ENCODE results near the gene ELAPOR1. TPM values are rescaled to one million over a fixed set of nuclear protein-coding genes. Genes with fewer than 3 reads are reported as not detected.

The ELAPOR1 gene, protein sequence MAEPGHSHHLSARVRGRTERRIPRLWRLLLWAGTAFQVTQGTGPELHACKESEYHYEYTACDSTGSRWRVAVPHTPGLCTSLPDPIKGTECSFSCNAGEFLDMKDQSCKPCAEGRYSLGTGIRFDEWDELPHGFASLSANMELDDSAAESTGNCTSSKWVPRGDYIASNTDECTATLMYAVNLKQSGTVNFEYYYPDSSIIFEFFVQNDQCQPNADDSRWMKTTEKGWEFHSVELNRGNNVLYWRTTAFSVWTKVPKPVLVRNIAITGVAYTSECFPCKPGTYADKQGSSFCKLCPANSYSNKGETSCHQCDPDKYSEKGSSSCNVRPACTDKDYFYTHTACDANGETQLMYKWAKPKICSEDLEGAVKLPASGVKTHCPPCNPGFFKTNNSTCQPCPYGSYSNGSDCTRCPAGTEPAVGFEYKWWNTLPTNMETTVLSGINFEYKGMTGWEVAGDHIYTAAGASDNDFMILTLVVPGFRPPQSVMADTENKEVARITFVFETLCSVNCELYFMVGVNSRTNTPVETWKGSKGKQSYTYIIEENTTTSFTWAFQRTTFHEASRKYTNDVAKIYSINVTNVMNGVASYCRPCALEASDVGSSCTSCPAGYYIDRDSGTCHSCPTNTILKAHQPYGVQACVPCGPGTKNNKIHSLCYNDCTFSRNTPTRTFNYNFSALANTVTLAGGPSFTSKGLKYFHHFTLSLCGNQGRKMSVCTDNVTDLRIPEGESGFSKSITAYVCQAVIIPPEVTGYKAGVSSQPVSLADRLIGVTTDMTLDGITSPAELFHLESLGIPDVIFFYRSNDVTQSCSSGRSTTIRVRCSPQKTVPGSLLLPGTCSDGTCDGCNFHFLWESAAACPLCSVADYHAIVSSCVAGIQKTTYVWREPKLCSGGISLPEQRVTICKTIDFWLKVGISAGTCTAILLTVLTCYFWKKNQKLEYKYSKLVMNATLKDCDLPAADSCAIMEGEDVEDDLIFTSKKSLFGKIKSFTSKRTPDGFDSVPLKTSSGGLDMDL
- not detected in 2 replicates for total RNA-seq (2014; rRNA removed; shearing (Covaris generic))
- 0.35 TPM in 1 of 2 replicates, not detected in the other for total RNA-seq (2022)
- percentile 19 among the genes with signal in this experiment for Bru-seq, nascent RNA
- percentile 21 among the genes with signal in this experiment for BruChase-seq, experiment 1, labeled RNA remaining after a 6-hour chase
- BruChase-seq, experiment 2, labeled RNA remaining after a 2-hour chase = percentile 23 among the genes with signal in this experiment
- long read RNA-seq = 0 reads

GRCh38 chr1:109113590-109114341 is at the start of gene ELAPOR1:
TSS of gene ELAPOR1 (plus strand) at chr1:109114115. CDS start at chr1:109114184, 69 bp downstream.
- no peaks in the 10 kb centered on the region for H3K9me3 ChIP-seq (ENCODE audit: low read length)
- no peak within 1 kb of the TSS for H3K4me3 ChIP-seq (ENCODE audit: low read depth, low read length, poor library complexity, severe bottlenecking)
- H3K4me2 ChIP-seq (ENCODE audit: low read length) = peak within 1 kb of the TSS; percentile 54; the same call in 1 of the 2 replicates
- DNase-seq (ENCODE audit: low spot score) = no peak
- H3K9me2 ChIP-seq (ENCODE audit: insufficient read depth, low read length) = no peaks in the 10 kb centered on the region
- no peaks in the 10 kb centered on the region for H4K20me1 ChIP-seq (ENCODE audit: insufficient read depth, low read length)
- ChIA-PET POLR2A (no interaction called here), CTCF (ENCODE audit: unreplicated experiment) (no interaction called here)
- H3K79me2 ChIP-seq (ENCODE audit: insufficient read depth, low read depth, low read length) = no peaks in the 10 kb centered on the region
- no peak within 1 kb of the TSS for H3K27ac ChIP-seq (ENCODE audit: low read depth, low read length, poor library complexity, severe bottlenecking)
- intact Hi-C loops (cut with micrococcal nuclease; ENCODE audit: unreplicated experiment) = no loop called here
- BruUV-seq (replicated peaks) = no TSS peak
- no peaks in the 10 kb centered on the region for H3K36me3 ChIP-seq (ENCODE audit: insufficient read depth, low read length)
- no peak for TF ChIP-seq EZH2phosphoT487 (IDR thresholded peaks at IDR 0.05; ENCODE audit: borderline replicate concordance, low read depth, low read length)
- TF ChIP-seq, protein P1, sequence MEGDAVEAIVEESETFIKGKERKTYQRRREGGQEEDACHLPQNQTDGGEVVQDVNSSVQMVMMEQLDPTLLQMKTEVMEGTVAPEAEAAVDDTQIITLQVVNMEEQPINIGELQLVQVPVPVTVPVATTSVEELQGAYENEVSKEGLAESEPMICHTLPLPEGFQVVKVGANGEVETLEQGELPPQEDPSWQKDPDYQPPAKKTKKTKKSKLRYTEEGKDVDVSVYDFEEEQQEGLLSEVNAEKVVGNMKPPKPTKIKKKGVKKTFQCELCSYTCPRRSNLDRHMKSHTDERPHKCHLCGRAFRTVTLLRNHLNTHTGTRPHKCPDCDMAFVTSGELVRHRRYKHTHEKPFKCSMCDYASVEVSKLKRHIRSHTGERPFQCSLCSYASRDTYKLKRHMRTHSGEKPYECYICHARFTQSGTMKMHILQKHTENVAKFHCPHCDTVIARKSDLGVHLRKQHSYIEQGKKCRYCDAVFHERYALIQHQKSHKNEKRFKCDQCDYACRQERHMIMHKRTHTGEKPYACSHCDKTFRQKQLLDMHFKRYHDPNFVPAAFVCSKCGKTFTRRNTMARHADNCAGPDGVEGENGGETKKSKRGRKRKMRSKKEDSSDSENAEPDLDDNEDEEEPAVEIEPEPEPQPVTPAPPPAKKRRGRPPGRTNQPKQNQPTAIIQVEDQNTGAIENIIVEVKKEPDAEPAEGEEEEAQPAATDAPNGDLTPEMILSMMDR (conservative IDR thresholded peaks at IDR 0.05; ENCODE audit: low read length) = no peak
- peaks cover 13% of the 10 kb centered on the region for H3K4me1 ChIP-seq (ENCODE audit: insufficient read depth, low read length, poor library complexity, severe bottlenecking)
- H2AFZ ChIP-seq (ENCODE audit: low read length) = no peak within 1 kb of the TSS; the same call in 1 of the 2 replicates

DNA sequence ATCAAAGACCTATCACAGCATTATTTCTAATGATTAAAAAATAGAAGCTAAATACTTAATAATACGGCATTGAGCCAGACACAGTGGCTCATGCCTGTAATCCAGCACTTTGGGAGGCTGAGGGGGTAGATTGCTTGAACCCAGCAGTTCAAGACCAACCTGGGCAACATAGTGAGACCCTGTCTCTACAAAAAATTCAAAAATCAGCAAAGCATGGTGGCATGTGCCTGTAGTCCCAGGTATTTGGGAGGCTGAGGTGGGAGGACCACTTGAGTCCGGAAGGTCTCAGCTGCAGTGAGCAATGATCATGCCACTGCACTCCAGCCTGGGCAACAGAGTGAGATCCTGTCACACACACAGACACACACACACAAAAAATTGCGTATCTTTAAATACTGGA is 48.8 kb upstream of the ELAPOR1 start:
- Histone ChIP-seq H4K20me1 (ENCODE audit: insufficient read depth, low read length) (no peaks in the 10 kb centered on the region), H3K4me2 (ENCODE audit: low read length) (no peak overlapping the region), H2AFZ (ENCODE audit: low read length) (no peak overlapping the region), H3K27ac (ENCODE audit: low read depth, low read length, poor library complexity, severe bottlenecking) (no peak overlapping the region), H3K79me2 (ENCODE audit: insufficient read depth, low read depth, low read length) (peaks cover 6% of the 10 kb centered on the region; the same call in 1 of the 2 replicates), H3K4me3 (ENCODE audit: low read depth, low read length, poor library complexity, severe bottlenecking) (no peak overlapping the region), H3K4me1 (ENCODE audit: insufficient read depth, low read length, poor library complexity, severe bottlenecking) (no peaks in the 10 kb centered on the region), H3K9me3 (ENCODE audit: low read length) (no peaks in the 10 kb centered on the region), H3K36me3 (ENCODE audit: insufficient read depth, low read length) (peaks cover 45% of the 10 kb centered on the region), H3K9me2 (ENCODE audit: insufficient read depth, low read length) (no peaks in the 10 kb centered on the region)
- ChIA-PET POLR2A (interaction anchor here (0.7 to 1.7 kb wide), 3 partner anchors 11 to 653 kb away, joined by 4 to 5 read pairs (median 5); partner anchors contain the start of gene TMEM167B), CTCF (ENCODE audit: unreplicated experiment) (no interaction called here)
- DNase-seq (ENCODE audit: low spot score) = no peak
- TF ChIP-seq, protein P1 (conservative IDR thresholded peaks at IDR 0.05; ENCODE audit: low read length) = no peak
- intact Hi-C loops (cut with micrococcal nuclease; ENCODE audit: unreplicated experiment) = no loop called here
- BruUV-seq (replicated peaks) = no TSS peak
